Gastrocnemius medialis (tissue), 4 donors: ENCODE results near the gene HYAL1. TPM values are rescaled to one million over a fixed set of nuclear protein-coding genes. Genes with fewer than 3 reads are reported as not detected.

Experiments used
- ATAC-seq, 2 donors: fragments of 150-250 bp; one replicate each; pipeline ENCODE4 v1.9.1; 2016
- DNase-seq, 2 donors: peaks; one replicate each; pipeline ENCODE4 v3.0.0-alpha.2; 2019
- H3K27ac ChIP-seq, 4 donors: fragments of 200-600 bp; sonication (generic); 1 replicate in 1 of 4; 2 replicates in 3 of 4; pipeline ENCODE4 v1.5.1; 2016 to 2018; ENCODE audit warnings: mild to moderate bottlenecking in 2 of 4, moderate library complexity in 1 of 4
- H3K27me3 ChIP-seq, 3 donors: fragments of 200-600 bp; sonication (generic) in 2 of 3; 1 replicate in 1 of 3; 2 replicates in 2 of 3; pipeline versions ENCODE4 v1.5.1 to v1.6.0; 2016 to 2019; ENCODE audit warnings: mild to moderate bottlenecking in 1 of 3, moderate library complexity in 1 of 3
- H3K36me3 ChIP-seq, 2 donors: fragments of 200-600 bp; sonication (generic) in 1 of 2; one replicate each; pipeline ENCODE4 v1.5.1; 2017 to 2018
- H3K4me1 ChIP-seq, 2 donors: fragments of 200-600 bp; sonication (generic) in 1 of 2; one replicate each; pipeline ENCODE4 v1.5.1; 2016 to 2017; ENCODE audit warnings: mild to moderate bottlenecking in 2 of 2
- H3K4me3 ChIP-seq, 4 donors: fragments of 200-600 bp; sonication (generic) in 3 of 4; 1 replicate in 1 of 4; 2 replicates in 3 of 4; pipeline ENCODE4 v1.5.1; 2016 to 2019; ENCODE audit warnings: mild to moderate bottlenecking in 2 of 4
- H3K9me3 ChIP-seq, 3 donors: fragments of 200-600 bp; sonication (generic) in 2 of 3; 1 replicate in 1 of 3; 2 replicates in 2 of 3; pipeline ENCODE4 v1.5.1; 2016 to 2019
- CTCF ChIP-seq, 5 experiments: fragments of 450-650 bp in 3 of 5; fragments of 200-600 bp in 2 of 5; sonication (generic) in 2 of 5; IDR thresholded peaks in 4 of 5; conservative IDR thresholded peaks in 1 of 5; 1 replicate in 4 of 5; 2 replicates in 1 of 5; pipeline ENCODE4 v1.5.1; 2016 to 2019; ENCODE audit warnings: antibody characterized with exemption in 5 of 5, mild to moderate bottlenecking in 3 of 5, moderate library complexity in 3 of 5
- POLR2A ChIP-seq, 2 donors: fragments of 450-650 bp; IDR thresholded peaks; one replicate each; pipeline ENCODE4 v1.6.1; 2017; ENCODE audit warnings: antibody characterized with exemption in 2 of 2, mild to moderate bottlenecking in 2 of 2, moderate library complexity in 2 of 2
- in situ Hi-C, 4 donors: fragments of 200-750 bp; cut with MboI; loops; one replicate each; pipeline versions ENCODE4 v1.15.0 to v1.8.0; 2017; ENCODE audit warnings: low sequenced_read_pairs in 4 of 4
- intact Hi-C: fragments of 100-400 bp; cut with DNase I; formaldehyde crosslinking; loops from one replicate; pipeline ENCODE4 v1.15.1; 2023; ENCODE audit warnings: low total_unique reads
- total RNA-seq, 4 donors: library from RNA; depleted of rRNA; stranded (reverse); fragments of >200 nt; gene quantifications; one replicate each; pipeline versions ENCODE4 v1.1.0 to v1.2.3, GENCODE V29; 2016

The HYAL1 gene
- total RNA-seq, 4 donors from 2014 or later, result 3.6 to 14.6 (median 9.1) TPM

- H3K36me3 ChIP-seq, result no peaks in the 10 kb centered on the region
- TF ChIP-seq POLR2A (IDR thresholded peaks at IDR 0.05) (no peak), CTCF (IDR thresholded peaks at IDR 0.05 in 4 of 5, conservative IDR thresholded peaks at IDR 0.05 in 1 of 5) (peak in 1 of 5 experiments; percentile 22)
- intact Hi-C loops, result no loop called here
- peak overlapping the region; percentile 31 to 58 (median 52) for H3K4me3 ChIP-seq
- no peaks in the 10 kb centered on the region for H3K27me3 ChIP-seq
- in situ Hi-C loops, result no loop called here
- H3K27ac ChIP-seq, result peak overlapping the region; percentile 71 to 90 (median 82)
- peaks cover 29 to 64% of the 10 kb centered on the region in 2 donors for H3K4me1 ChIP-seq
- ATAC-seq, result peak; percentile 43 to 69
- no peaks in the 10 kb centered on the region for H3K9me3 ChIP-seq
- peak; percentile 49 to 69 for DNase-seq
These were observed 36.0 kb downstream of the HYAL1 start for GRCh38 chr3:50267280-50267913.

GRCh38 chr3:50266836-50267235 lies 36.5 kb downstream of the HYAL1 start:
- peak overlapping the region; percentile 71 to 90 (median 82) for H3K27ac ChIP-seq
- H3K27me3 ChIP-seq, result no peaks in the 10 kb centered on the region
- peak overlapping the region; percentile 31 to 58 (median 52) for H3K4me3 ChIP-seq
- ATAC-seq (peak in 1 of 2 donors; percentile 13), DNase-seq (no peak)
- H3K4me1 ChIP-seq, result peaks cover 29 to 64% of the 10 kb centered on the region in 2 donors
- H3K9me3 ChIP-seq, result no peaks in the 10 kb centered on the region
- TF ChIP-seq POLR2A (IDR thresholded peaks at IDR 0.05), result no peak
- no peak for TF ChIP-seq CTCF (IDR thresholded peaks at IDR 0.05 in 4 of 5, conservative IDR thresholded peaks at IDR 0.05 in 1 of 5)
- intact Hi-C loops, result no loop called here
- in situ Hi-C loops, result no loop called here
- no peaks in the 10 kb centered on the region for H3K36me3 ChIP-seq

- no peaks in the 10 kb centered on the region for H3K36me3 ChIP-seq
- intact Hi-C loops (no loop called here), in situ Hi-C loops (no loop called here)
- no peaks in the 10 kb centered on the region for H3K9me3 ChIP-seq
- ATAC-seq (no peak), DNase-seq (no peak)
- peak overlapping the region; percentile 71 to 90 (median 82) for H3K27ac ChIP-seq
- TF ChIP-seq POLR2A (IDR thresholded peaks at IDR 0.05) (no peak), CTCF (IDR thresholded peaks at IDR 0.05 in 4 of 5, conservative IDR thresholded peaks at IDR 0.05 in 1 of 5) (no peak)
- H3K4me1 ChIP-seq, result peaks cover 33 to 72% of the 10 kb centered on the region in 2 donors
- H3K27me3 ChIP-seq, result no peaks in the 10 kb centered on the region
- H3K4me3 ChIP-seq, result no peak overlapping the region
These were observed 37.4 kb downstream of the HYAL1 start for GRCh38 chr3:50266017-50266416.

GRCh38 chr3:50265571-50265970 lies 37.8 kb downstream of the HYAL1 start:
- Histone ChIP-seq H3K27me3 (no peaks in the 10 kb centered on the region), H3K4me1 (peaks cover 38 to 76% of the 10 kb centered on the region in 2 donors), H3K36me3 (no peaks in the 10 kb centered on the region), H3K9me3 (no peaks in the 10 kb centered on the region), H3K4me3 (no peak overlapping the region), H3K27ac (peak overlapping the region; percentile 71 to 90 (median 82))
- DNase-seq (no peak), ATAC-seq (no peak)
- TF ChIP-seq POLR2A (IDR thresholded peaks at IDR 0.05) (no peak), CTCF (IDR thresholded peaks at IDR 0.05 in 4 of 5, conservative IDR thresholded peaks at IDR 0.05 in 1 of 5) (no peak)
- in situ Hi-C loops, result no loop called here
- intact Hi-C loops, result no loop called here
